Epidermal melanocyte (primary cell): Measurements from ENCODE around the gene VIPR2.

Experiments used
- DNase-seq: peaks from one replicate; pipeline ENCODE4 v3.0.0; 2011; ENCODE audit warnings: low spot score; ENCODE audit not compliant: insufficient read length

Gene VIPR2

DNA sequence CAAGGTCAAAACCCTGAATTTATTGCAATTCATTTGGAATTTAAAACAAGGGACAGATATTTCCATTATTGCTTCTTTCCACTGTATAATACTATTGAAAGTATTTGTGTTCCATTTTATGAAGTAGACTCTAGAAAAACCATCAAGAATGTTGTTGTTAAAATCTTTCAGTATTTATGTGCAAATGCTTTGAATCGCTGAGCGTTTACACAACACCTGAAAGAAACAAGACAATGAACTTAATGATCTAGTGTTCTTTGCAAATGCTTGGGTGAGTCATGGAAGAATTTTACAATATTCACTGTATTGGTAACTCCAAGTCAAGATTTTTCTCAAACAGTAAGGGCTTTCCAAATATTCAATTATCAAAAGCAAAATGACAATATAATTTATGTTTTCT is 97.1 kb downstream of the VIPR2 start:
- DNase-seq: no peak

DNA sequence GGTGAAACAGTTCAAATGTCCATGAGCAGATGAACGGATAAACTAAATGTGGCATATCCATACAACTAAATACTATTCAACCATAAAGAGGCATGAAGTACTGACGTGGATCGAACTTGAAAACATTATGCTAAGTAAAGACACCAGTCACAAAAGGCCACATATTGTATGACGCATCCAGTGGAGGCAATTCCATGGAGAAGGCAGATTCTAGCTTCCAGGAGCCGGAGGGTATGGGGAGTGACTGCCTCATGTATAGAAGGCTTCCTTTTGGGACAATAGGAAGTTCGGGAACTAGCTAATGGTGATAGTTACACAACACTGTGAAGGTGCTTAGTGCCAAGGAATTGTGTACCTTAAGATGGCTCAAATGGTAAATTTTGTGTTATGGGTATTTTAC is 98.4 kb downstream of the VIPR2 start:
- no peak for DNase-seq

DNA sequence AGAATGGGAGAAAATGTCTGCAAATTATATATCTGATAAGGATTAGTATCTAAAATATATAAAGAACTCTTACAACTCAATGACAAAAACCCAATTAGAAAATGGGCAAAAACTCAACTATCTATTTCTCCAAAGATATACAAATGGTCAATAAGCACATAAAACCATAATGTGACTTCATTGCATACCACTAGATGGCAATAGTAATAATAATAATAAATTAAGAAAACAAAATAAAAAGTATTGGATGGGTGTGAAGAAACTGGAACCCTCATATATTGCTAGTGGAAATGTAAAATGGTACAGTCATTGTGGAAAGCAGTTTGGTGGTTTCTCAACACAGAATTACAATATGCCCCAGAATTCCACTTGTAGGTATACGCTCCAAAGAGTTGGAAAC is 98.8 kb downstream of the VIPR2 start:
- no peak for DNase-seq

DNA sequence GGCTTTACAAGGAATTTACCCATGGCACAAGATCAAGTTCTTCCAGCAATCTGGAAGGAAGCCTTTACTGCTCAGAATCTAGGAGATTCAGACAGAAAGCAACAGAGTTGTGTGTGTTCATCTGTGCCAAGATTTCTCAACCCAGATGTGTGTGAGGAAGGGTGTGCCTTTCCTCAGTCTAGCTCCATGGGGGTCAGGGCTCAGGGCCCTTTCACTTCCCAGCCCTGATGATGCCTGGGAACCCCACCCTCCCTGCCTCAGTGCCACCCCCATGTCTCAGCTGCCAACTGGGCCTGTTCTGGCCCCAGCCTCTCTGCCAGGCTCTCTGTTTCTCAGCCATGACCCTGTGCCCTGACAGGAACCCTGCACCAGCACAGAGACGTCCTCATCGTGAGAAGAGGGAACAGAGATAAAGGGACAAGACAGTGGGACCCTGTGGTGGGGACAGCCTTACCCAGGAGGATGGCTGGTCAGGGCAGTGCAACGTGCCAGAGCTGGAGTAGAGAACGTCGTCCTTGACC is 102.0 kb downstream of the VIPR2 start:
- DNase-seq: no peak

DNA sequence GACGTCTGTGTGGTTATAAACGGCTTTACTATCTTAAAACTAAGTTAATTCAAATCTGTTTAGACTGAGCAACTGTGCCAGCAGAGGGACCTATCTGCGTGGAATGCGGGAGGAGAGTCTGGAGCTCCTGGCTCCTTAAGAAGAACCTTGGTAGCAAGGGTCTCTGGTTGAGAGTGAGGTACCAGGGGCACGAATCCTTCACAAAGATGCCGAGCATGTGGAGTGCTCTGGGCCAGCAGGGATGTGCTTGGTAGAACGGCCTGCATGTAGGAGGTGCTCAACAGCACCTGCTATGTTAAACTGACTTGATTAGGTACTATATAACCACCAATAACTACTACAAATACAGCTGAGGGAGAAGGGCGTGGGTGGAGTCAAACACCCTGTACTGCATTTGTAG is 102.6 kb downstream of the VIPR2 start:
- DNase-seq: no peak

DNA sequence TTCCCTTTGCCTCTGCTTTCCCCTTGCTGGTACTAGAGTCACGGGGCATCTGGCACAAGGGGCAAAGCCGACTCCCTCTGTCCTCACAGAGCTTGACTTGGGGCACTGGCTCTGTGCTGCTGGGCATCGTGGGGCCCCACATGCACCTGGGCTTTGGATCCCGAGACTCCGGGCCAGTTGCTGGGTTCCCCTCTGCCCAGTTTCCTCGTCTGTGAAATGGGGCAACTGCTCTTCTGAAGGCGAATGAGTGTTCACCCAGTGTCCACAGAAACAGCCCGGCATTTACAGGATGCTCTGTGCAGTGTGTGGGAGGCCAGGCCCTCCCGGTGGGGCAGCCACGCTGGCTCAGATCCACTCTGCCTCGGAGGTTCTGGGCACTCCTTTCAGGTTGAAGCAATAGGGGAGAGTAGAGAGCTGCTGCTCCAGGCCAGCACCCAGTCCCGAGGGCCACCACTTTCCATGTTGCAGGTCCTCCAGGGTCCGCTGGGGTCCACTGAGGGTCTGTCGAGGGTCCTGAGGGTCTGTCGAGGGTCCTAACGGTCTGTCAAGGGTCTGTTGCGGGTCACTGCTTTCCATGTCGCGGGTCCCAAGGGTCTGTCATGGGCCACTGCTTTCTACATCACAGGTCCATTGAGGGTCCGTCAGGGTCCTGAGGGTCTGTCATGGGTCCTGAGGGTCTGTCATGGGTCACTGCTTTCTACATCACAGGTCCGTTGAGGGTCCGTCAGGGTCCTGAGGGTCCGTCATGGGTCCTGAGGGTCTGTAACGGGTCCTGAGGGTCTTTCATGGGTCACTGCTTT is 103.6 kb downstream of the VIPR2 start:
- DNase-seq: no peak

DNA sequence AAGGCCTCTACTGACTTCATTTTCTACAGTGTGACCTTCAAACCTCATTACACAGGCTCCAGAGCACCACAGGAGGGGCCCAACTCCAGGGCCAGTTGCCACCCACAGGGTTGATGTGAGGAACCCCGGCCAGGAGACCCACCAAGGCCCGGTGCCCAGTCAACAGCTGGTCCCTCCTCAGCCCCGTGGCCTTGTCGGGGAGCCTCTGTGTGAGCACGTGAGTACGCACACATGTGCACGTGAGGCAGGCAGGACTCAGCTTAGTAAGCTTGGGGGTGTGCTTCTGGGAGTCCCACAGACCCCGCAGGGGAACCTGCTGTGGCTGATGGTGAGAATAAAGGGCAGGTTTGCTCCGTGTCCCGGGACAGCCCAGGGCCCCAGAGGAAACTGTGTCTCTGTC is 104.5 kb downstream of the VIPR2 start:
- no peak for DNase-seq

DNA sequence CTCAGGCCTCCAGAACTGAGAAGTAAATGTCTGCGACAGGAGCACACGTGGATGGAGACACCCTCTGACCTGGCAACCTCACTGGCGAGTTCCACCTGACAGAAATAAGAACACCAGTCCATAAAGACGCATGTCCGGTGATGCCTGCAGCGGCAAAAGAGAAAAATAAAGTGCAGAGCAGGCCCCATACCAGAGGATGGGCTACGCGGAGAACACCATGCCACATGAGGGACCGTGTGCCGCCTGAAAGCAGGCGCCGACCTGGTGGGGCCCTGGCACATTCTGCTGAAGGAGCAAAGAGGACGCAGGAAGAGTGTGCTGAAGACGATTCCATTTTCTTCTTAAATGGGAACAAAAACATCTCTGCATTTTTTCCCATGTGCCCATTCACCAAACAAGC is 105.0 kb downstream of the VIPR2 start:
- DNase-seq: no peak

DNA sequence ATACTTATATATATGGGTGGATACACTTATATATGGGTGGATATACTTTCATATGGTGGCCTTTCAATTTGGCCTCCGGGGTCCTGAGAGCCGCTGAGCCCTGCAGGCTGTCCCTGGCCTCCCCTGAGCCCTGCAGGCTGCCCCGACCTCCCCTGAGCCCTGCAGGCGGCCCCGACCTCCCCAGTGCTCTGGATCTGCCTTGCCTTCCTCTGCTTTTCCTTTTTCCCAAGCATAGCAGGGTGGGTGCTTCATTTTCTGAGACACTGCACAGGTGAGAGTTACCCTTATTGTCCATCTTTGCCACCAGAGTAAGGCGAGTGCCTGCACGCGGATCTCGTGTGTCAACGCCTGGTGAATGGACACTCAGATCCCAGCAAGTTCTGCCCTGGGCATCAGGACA is 106.6 kb downstream of the VIPR2 start:
- no peak for DNase-seq

DNA sequence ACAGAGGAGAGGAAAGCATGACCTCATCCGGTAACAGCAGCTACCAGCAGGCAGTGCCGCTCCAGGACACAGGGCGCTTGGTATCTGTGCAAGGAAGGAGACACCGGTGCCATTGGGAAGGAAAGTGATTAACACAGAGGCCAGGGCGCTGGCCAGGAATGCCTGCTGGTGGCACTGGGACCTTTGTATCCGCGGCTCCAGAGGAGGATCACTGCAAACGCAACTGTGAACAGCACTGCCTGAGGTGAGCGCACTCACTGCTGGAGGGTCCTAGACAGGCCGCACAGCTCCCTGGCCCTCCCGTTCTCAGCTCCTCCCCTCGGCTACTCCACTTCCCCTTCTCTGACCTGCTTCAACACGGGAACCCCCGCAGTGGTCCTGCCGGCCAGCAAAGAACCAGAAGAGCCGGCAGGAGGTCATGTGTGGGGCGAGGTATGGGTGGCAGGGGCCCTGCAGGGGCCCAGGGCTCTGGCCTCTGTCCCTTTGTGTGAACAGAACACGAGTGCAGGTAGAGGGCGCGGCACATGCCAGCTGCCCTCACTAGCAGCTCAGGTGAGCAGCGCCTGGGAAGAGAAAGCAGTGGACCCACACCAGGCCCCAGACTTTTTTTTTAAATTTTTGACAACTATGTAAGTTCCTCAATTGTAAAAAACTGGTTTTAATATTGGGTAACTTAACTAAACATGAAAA is 107.6 kb downstream of the VIPR2 start:
- DNase-seq: no peak

DNA sequence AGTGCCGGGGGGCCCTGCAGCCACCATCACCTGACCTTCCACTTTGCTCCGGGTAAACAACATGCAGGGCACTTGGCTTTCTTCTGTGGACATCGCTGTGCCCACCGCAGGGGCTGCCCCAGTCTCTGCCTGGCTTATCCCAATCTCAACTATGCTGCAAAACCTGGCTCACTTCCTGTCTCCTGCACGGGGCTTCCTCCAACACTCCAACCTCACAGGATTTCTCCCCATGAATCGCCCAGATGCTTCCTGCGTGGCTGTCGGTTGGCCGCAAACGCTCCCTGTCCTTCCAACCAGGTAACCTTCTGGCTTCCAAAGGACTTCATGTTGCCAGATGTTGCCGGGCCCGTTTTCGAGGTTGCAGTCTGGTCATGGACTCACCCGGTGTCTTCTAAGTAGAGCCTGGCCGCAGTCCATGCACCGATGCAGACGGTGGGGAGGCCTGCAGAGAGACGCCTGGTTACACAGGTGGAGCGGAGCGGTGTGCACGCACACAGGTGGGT is 109.0 kb downstream of the VIPR2 start:
- no peak for DNase-seq

DNA sequence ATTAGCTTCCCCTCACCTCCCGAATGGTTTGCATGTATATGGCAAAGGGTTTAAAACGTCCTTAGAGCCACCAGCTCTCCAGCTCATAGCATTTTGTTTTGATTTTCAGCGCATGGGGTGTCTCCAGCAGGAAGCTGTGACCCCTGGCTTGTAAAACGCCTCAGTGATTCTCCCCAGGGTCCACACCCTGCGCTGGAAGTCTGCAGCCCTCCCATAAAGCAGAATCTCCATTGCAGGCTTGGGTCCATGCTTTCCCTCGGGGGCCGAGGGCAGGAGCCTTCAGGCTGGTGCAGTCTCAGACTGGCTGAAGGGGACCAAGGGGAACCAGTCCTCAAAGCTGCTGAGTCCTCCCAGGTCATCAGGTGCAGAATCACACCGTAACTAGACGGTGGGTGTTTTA is 109.7 kb downstream of the VIPR2 start:
- no peak for DNase-seq

DNA sequence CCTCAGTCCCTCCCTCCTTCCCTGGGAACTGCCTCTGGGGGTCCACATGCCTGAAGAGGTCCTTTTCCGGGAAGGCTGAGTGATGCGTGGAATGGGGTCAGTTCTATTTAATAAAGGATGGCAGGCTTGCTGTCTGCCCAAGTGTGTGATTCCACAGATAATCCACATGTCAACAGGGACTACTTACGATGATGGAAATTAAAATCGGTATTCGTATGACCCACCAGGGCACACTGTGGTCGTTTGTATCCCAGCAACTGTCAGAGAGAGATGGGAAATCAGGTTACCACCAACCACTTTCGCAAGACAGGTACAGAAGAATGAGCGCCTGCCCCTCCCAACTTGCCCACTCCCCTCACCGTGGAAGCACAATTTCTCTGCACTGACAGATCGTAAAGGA is 110.3 kb downstream of the VIPR2 start:
- DNase-seq: no peak

DNA sequence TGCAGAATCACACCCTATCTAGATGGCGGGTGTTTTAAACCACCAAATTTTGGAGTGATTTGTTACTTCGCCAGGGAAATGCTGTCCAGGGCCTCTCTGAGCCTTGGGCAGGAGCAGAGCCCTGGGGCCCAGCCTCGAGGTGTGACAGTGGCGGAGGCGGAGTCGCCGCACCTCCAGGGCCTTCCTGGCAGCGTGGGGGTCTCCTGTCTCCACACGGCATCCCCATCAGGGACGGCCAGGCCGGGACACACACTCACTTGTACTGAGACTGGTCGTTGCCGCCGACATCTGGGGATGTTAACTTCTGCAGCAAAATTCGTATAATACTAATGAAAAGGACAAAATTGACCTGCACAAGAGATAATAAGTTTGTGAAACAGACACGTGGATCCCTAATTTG is 110.7 kb downstream of the VIPR2 start:
- DNase-seq: no peak

DNA sequence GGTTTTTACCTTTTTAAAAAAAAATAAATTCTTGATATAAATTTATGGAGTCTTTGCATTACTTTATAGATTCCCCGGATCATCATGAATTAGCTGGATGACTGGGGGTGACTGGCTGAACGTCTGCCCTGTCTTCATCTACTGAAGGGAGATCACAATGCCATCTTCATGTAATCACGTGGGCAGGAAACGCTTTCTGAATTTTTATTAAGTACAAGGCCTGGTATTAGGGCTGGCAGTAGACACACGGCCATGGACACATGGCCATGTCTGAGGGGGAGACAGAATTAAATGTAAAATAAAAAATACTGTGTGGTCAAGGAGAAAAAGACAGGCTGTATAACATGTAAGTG is 111.2 kb downstream of the VIPR2 start:
- DNase-seq: no peak

DNA sequence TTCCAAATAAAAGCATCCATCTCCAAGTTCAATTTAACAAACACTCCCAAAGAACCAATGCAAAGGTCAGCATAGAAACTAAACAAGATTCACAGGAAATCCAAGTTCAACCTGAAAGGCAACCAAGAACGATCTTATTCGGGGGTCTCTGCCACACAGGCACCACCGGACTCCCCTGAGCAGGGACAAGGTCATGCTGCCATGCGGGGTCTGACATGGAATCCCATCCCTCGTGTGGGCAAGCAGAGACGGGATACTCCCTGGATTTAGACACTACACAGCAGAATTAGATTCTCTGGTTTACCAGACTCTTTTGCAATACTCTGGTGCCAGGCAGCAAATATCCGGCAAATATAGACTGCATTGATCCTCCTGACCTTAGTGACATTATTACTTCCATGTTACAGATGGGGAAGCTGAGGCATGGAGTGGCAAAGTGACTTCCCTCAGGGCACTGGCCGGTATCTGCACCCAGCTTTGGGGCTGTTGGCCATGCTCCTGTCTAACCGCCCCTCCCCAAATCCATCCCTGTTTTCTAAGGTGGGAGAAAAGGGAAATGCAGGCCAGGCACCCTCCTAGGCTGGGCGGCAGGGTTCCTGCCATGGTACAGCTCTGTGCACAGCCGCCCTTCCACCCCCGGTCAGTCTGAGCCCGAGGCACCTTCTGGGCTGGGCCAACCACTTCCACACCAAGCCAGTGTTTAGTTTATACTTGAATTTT is 111.8 kb downstream of the VIPR2 start:
- DNase-seq: no peak

DNA sequence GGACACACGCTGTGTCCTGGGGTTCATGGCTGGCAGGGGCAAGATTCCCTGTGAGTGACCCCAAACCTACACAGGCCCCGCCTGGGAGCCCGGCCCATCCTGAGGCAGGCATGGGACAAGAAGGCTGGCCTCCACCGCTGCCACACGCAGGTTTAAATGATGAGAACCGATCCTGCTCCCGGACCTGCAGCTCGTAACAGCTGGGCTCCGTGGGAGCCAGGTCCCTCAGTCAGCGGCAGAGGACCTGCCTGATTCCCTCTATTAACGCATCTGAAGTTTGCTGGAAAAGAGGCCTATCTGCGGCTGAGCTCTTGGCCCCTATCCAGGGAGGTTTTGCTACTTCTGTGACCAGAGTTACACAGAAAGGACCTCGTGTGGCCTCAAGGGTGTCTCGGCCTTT is 112.3 kb downstream of the VIPR2 start:
- DNase-seq: no peak

DNA sequence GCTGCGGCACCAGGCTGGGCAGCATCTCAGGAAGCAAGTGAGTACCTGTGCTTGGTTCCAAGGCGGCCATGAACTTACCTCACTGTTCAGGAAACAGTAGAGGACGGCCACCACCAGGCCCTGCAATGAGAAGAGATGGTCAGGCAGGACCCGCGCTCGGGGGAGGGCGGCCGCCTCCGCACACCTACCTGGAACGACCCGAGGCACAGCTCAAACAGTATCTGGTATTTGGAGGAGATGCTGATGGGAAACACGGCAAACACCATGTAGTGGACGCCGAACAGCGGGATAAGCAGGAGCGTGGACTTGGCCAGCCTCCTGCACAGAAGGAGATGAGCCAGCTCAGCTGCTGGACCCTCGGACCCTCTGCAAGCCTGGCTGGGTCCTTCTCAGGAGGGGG is 112.9 kb downstream of the VIPR2 start:
- DNase-seq: no peak

DNA sequence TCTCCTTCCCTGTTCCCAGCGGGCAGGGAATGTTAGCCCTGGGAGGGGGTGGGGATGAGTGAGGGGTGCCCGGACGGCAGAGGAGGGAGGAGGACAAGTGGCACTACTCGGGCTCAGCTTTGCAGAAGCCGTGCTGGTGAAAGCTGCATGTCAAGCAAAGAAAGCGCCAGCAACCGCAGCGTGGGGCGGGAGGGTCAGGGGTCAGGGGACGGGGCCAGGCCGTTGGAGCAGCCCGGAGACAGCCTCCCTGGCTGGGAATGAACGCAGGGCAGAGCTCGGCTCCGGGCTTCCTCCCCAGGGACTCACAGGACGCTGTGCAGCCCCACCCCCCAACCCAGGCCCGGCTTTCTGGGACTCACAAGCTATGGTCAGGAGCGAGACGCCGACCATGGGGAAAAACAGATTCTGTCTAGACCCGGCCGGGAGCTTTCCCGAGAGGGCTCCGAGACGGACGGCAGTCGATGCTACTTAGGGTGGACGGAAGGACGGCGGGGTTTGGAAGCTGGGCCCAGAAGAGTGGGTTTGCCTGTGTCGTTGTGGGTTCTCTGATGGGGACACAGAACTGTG is 113.4 kb downstream of the VIPR2 start:
- no peak for DNase-seq

DNA sequence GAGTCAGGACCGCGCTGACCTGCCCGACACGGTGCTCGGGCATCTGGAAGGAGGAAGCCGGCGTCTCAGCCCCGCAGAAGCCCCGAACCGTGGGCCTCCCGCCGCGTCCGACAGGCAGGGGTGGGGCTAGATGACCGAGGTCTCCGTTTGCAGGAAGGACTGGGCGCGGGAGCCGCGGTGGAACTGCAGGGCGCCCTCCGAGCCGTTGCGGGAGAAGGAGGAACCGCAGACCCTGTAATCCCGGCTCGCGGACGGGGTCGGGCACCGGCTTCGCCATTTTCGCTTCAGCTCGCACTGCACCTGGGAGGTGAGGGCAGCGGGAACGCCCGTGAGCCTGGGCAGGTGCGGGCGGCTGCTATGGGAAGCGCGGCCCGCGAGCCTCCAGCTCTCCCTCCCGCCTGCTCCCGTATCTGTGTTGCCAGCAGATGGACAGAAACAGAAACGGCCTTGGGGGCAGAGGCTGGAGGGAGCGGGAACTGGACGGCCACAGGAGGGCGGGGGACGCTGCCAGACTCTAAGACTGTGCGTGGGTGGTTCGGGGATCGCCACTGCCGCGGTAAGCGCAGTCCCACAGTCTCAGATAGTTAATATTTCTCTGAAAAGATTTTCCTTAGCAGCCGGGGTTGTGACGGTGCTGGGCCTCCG is 114.1 kb downstream of the VIPR2 start:
- peak; percentile 52 for DNase-seq
